Activated CD8-positive, alpha-beta T cell treated with anti-CD3 and anti-CD28 coated beads for 36 hours (primary cell): ENCODE results near the gene NAT16. TPM values are rescaled to one million over a fixed set of nuclear protein-coding genes. Genes with fewer than 3 reads are reported as not detected.

Source experiments
- ATAC-seq: fragments of 200-7000 bp; cut with Tn5 transposase; one replicate; pipeline ENCODE4 v1.10.0; 2021; ENCODE audit warnings: mild to moderate bottlenecking, moderate library complexity
- CTCF ChIA-PET: fragments of 350-600 bp; sonication (Branson Sonifier 250); formaldehyde crosslinking; loops from one replicate; lab custom pipeline; 2021; ENCODE audit warnings: antibody characterized with exemption; lab: Charles Lee
- POLR2A ChIA-PET: fragments of 350-600 bp; sonication (Branson Sonifier 250); formaldehyde crosslinking; loops from one replicate; lab custom pipeline; 2021; ENCODE audit warnings: antibody characterized with exemption; lab: Charles Lee
- DNase-seq: peaks from one replicate; pipeline ENCODE4 v3.0.0-alpha.2; 2020
- H3K27ac Mint-ChIP-seq: one replicate; pipeline ENCODE4 v1.8.0; 2021; ENCODE audit warnings: mild to moderate bottlenecking, mixed read lengths
- H3K27me3 Mint-ChIP-seq: one replicate; pipeline ENCODE4 v1.8.0; 2021; ENCODE audit warnings: mixed read lengths
- H3K36me3 Mint-ChIP-seq: one replicate; pipeline ENCODE4 v1.8.0; 2021; ENCODE audit warnings: low read depth, mixed read lengths
- H3K4me1 Mint-ChIP-seq: one replicate; pipeline ENCODE4 v1.8.0; 2021; ENCODE audit warnings: low read depth, mixed read lengths
- H3K4me3 Mint-ChIP-seq: one replicate; pipeline ENCODE4 v1.8.0; 2021; ENCODE audit warnings: mild to moderate bottlenecking, moderate library complexity, mixed read lengths
- H3K9me3 Mint-ChIP-seq: one replicate; pipeline ENCODE4 v1.8.0; 2021; ENCODE audit warnings: mixed read lengths
- CTCF ChIP-seq: fragments of 200-600 bp; IDR thresholded peaks from one replicate; pipeline ENCODE4 v1.8.0; 2022; ENCODE audit warnings: antibody characterized with exemption, mild to moderate bottlenecking
- intact Hi-C: fragments of 100-400 bp; cut with micrococcal nuclease; formaldehyde crosslinking; loops from one replicate; pipeline ENCODE4 v1.10.0; 2022
- total RNA-seq, 2 experiments: library from RNA; stranded (reverse); gene quantifications; one replicate each; pipeline ENCODE4 v1.2.3, GENCODE V29; 2021

The NAT16 gene
- total RNA-seq, 2 experiments from 2014 or later: not detected

GRCh38 chr7:101216860-101217387 lies 36.8 kb upstream of the NAT16 start:
- Mint-ChIP-seq H3K27me3 (no peaks in the 10 kb centered on the region), H3K36me3 (no peaks in the 10 kb centered on the region), H3K27ac (peak overlapping the region; percentile 70), H3K4me1 (peaks cover 27% of the 10 kb centered on the region), H3K4me3 (peak overlapping the region; percentile 98), H3K9me3 (no peaks in the 10 kb centered on the region)
- ChIA-PET POLR2A (interaction anchor here (0.6 to 3.2 kb wide), 9 partner anchors 10 to 329 kb away, joined by 3 to 22 read pairs (median 3); partner anchors contain the start of genes CLDN15 and FIS1), CTCF (interaction anchor here (0.9 to 4.5 kb wide), 10 partner anchors 10 to 194 kb away, joined by 3 to 49 read pairs (median 6); partner anchors contain the start of gene FIS1)
- DNase-seq (no peak), ATAC-seq (peak; percentile 2)
- no peak for TF ChIP-seq CTCF
- intact Hi-C loops: no loop called here

GRCh38 chr7:101216001-101216859 lies 36.1 kb upstream of the NAT16 start:
- ChIA-PET POLR2A (interaction anchor here (0.6 to 3.2 kb wide), 2 partner anchors 28 to 128 kb away, joined by 3 to 22 read pairs; partner anchors contain the start of gene FIS1), CTCF (interaction anchor here (0.9 to 3.1 kb wide), 7 partner anchors 16 to 72 kb away, joined by 3 to 22 read pairs (median 5); no protein-coding TSS in a partner anchor)
- TF ChIP-seq CTCF: no peak
- DNase-seq (peak; percentile 12), ATAC-seq (no peak)
- Mint-ChIP-seq H3K9me3 (no peaks in the 10 kb centered on the region), H3K4me3 (peak overlapping the region; percentile 98), H3K27me3 (no peaks in the 10 kb centered on the region), H3K27ac (peak overlapping the region; percentile 70), H3K36me3 (no peaks in the 10 kb centered on the region), H3K4me1 (peaks cover 21% of the 10 kb centered on the region)
- intact Hi-C loops: no loop called here

- DNase-seq: no peak
- Mint-ChIP-seq H3K4me1 (peaks cover 9% of the 10 kb centered on the region), H3K36me3 (peaks cover 3% of the 10 kb centered on the region), H3K27me3 (no peaks in the 10 kb centered on the region), H3K9me3 (no peaks in the 10 kb centered on the region), H3K27ac (no peak overlapping the region), H3K4me3 (no peak overlapping the region)
- intact Hi-C loops: no loop called here
- CTCF ChIA-PET: interaction anchor here (1.5 to 2.4 kb wide), 2 partner anchors 17 to 71 kb away, joined by 3 to 6 read pairs; no protein-coding TSS in a partner anchor
- TF ChIP-seq CTCF: no peak
- POLR2A ChIA-PET: no interaction called here
- no peak for ATAC-seq
Measured at GRCh38 chr7:101212014-101212413, 31.9 kb upstream of the NAT16 start.

GRCh38 chr7:101211501-101211900 lies 31.4 kb upstream of the NAT16 start:
- Mint-ChIP-seq H3K36me3 (peaks cover 5% of the 10 kb centered on the region), H3K27me3 (no peaks in the 10 kb centered on the region), H3K4me3 (no peak overlapping the region), H3K9me3 (no peaks in the 10 kb centered on the region), H3K27ac (no peak overlapping the region), H3K4me1 (peaks cover 5% of the 10 kb centered on the region)
- intact Hi-C loops: no loop called here
- POLR2A ChIA-PET: no interaction called here
- no peak for TF ChIP-seq CTCF
- ATAC-seq (no peak), DNase-seq (no peak)
- CTCF ChIA-PET: interaction anchor here (1.5 to 2.4 kb wide), 2 partner anchors 17 to 71 kb away, joined by 3 to 6 read pairs; no protein-coding TSS in a partner anchor
